GM12872 (cell line): ENCODE measurements around the gene GPR35.

Experiments used
- CTCF ChIP-seq: IDR thresholded peaks from 3 replicates; pipeline ENCODE4 v1.5.1; 2011; ENCODE audit warnings: low read depth, mild to moderate bottlenecking, low read length, moderate library complexity; ENCODE audit not compliant: insufficient read depth

The GPR35 gene

GRCh38 chr2:240635121-240635997 is 10.1 kb downstream of the GPR35 start:
- no peak for TF ChIP-seq CTCF

- TF ChIP-seq CTCF: no peak
Observed at GRCh38 chr2:240635998-240636547, 10.8 kb downstream of the GPR35 start.

DNA sequence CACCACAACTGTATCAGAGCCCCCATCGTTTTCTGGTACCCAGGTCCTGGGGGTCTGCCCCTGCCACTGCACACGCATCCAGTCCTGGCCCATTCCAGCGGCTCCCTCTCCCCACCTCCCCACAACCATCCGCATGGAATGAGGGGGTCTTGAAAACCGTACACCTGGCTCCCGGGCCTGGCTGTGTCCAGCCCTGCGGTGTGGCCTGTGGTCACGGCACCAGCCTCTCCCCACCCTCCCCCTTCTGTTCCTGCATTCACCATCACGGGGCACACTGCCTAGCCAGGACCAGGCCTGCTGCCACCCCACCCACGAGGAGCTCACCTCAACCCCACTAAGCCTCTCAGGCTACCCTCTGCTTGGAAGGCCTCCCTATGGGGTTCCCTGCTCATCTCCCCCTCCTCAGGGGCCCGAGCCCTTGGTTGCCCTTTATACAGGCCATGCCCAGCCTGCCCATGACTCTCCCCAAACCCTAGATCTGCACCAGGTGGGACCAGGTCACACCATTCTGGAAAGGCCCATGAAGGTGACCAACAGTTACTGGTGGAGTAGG is 11.4 kb downstream of the GPR35 start:
- no peak for TF ChIP-seq CTCF

DNA sequence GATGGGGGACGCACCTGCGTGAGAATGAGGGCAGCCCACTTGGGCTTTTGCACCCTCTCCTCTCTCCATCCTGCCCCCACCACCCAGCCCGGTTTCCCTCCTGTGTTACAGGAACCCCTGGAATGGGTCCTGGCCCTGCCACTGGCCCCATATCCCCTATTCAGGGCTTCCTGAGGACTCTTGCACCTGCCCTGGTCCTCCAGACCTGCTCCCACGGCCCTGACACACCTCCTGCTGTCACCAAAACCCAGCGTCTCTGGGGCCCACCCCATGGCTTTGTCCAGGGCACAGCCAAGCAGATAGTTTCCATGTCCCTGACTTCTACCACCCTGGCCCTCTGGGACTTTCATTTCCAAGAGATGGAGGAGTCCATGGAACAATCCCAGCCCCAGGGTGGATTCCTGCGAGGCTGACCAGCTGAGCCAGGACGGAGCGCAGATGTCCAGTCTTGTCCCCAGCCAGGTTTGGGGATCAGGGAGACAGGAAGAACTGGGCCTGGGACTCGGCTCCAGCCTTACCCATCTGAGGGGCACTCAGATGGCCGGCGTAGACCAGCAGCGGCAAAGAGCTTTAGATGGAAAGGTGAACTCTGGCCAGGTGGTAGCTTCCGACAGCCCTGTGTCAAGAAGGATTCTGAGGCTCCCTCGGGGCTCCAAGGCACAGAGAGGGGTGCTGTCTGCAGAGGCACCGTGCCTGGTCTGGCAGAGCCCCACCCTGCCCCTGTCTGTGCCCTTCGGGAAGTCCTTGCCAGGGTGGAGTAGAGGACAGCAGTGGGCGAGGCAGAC is 12.0 kb downstream of the GPR35 start:
- TF ChIP-seq CTCF: no peak

GRCh38 chr2:240637901-240638345 is 12.6 kb downstream of the GPR35 start:
- no peak for TF ChIP-seq CTCF

GRCh38 chr2:240638512-240639160 is 13.4 kb downstream of the GPR35 start:
- no peak for TF ChIP-seq CTCF

DNA sequence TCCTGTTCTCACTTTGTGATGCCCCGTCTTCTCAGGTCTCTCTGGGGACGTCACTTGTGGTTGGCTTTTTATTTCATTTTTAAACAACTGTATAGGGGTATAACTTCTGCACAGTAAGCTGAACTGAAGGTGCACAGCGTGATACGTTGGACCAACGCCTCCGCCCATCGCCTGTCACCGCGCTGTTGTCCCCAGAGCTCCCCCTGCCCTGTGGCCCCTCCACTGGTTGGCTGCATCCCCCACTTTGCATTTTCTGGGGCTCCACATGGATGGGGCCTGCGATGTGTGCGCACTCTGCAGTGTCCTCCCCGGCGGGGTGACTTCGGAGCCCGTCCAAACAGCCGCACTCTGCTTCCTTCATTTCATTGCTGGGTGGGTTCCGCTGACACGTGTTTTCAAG is 14.3 kb downstream of the GPR35 start:
- no peak for TF ChIP-seq CTCF
